Measurements from ENCODE around the gene GSX2.
"Not testable (repeated sequence)": the region's sequence is repeated elsewhere in the genome, so short reads cannot be mapped to it uniquely, and the experiment has no call there.

GSX2 gene

GRCh38 chr4:54099748-54100574 lies at the start of gene GSX2:
TSS of gene GSX2 (plus strand) at chr4:54100163. CDS start at chr4:54100345, 182 bp downstream.
- DNase-seq (ENCODE audit: low read depth in 3 of 3), result no peak

- no peak for DNase-seq (ENCODE audit: low read depth in 3 of 3)
These were observed 49.6 kb upstream of the GSX2 start for GRCh38 chr4:54050214-54050904.

- DNase-seq (ENCODE audit: low read depth in 3 of 3), result not testable (repeated sequence)
These were observed 46.6 kb upstream of the GSX2 start for GRCh38 chr4:54053322-54053721.

GRCh38 chr4:54054501-54054900 lies 45.5 kb upstream of the GSX2 start:
- DNase-seq (ENCODE audit: low read depth in 3 of 3), result no peak

GRCh38 chr4:54055494-54055893 lies 44.5 kb upstream of the GSX2 start:
- DNase-seq (ENCODE audit: low read depth in 3 of 3), result no peak

GRCh38 chr4:54056360-54056759 lies 43.6 kb upstream of the GSX2 start:
- no peak for DNase-seq (ENCODE audit: low read depth in 3 of 3)

- DNase-seq (ENCODE audit: low read depth in 3 of 3), result no peak
These were observed 41.8 kb upstream of the GSX2 start for GRCh38 chr4:54058171-54058570.

- DNase-seq (ENCODE audit: low read depth in 3 of 3), result no peak
These were observed 39.8 kb upstream of the GSX2 start for GRCh38 chr4:54060116-54060515.

GRCh38 chr4:54061067-54061466 lies 38.9 kb upstream of the GSX2 start:
- no peak for DNase-seq (ENCODE audit: low read depth in 3 of 3)

GRCh38 chr4:54061873-54062272 lies 38.1 kb upstream of the GSX2 start:
- DNase-seq (ENCODE audit: low read depth in 3 of 3), result no peak

- DNase-seq (ENCODE audit: low read depth in 3 of 3), result no peak
These were observed 37.6 kb upstream of the GSX2 start for GRCh38 chr4:54062392-54062791.

GRCh38 chr4:54063229-54063628 lies 36.7 kb upstream of the GSX2 start:
- DNase-seq (ENCODE audit: low read depth in 3 of 3), result no peak

GRCh38 chr4:54063737-54064316 lies 36.1 kb upstream of the GSX2 start:
- peak in 2 of 3 experiments; percentile 3 to 17 for DNase-seq (ENCODE audit: low read depth in 3 of 3)

GRCh38 chr4:54064317-54065111 lies 35.4 kb upstream of the GSX2 start, which contains the start of gene CHIC2:
TSS of gene CHIC2 (minus strand) at chr4:54064605. CDS start at chr4:54064300, 305 bp downstream.
- peak; percentile 91 to 96 (median 94) for DNase-seq (ENCODE audit: low read depth in 3 of 3)

- no peak for DNase-seq (ENCODE audit: low read depth in 3 of 3)
These were observed 34.5 kb upstream of the GSX2 start for GRCh38 chr4:54065282-54066087.

GRCh38 chr4:54066088-54066415 lies 33.9 kb upstream of the GSX2 start:
- no peak for DNase-seq (ENCODE audit: low read depth in 3 of 3)

- no peak for DNase-seq (ENCODE audit: low read depth in 3 of 3)
These were observed 33.2 kb upstream of the GSX2 start for GRCh38 chr4:54066718-54067129.

GRCh38 chr4:54067166-54067565 lies 32.8 kb upstream of the GSX2 start:
- no peak for DNase-seq (ENCODE audit: low read depth in 3 of 3)

GRCh38 chr4:54073271-54073880 lies 26.6 kb upstream of the GSX2 start:
- no peak for DNase-seq (ENCODE audit: low read depth in 3 of 3)

GRCh38 chr4:54074381-54074780 lies 25.6 kb upstream of the GSX2 start:
- DNase-seq (ENCODE audit: low read depth in 3 of 3), result no peak

GRCh38 chr4:54076673-54077072 lies 23.3 kb upstream of the GSX2 start:
- no peak for DNase-seq (ENCODE audit: low read depth in 3 of 3)

Measured in stimulated activated CD4-positive, alpha-beta T cell treated with anti-CD3 and anti-CD28 coated beads, TNF-alpha, amount 100 ng/mL, for 4 hours (primary cell).